ENCODE measurements around the gene TVP23B. TPM values are rescaled to one million over a fixed set of nuclear protein-coding genes. Genes with fewer than 3 reads are reported as not detected.

TVP23B gene
- polyA plus RNA-seq, 3 donors, result 42.4 to 57.6 (median 44.7) TPM

Other genes with a start within 250 kb of the TVP23B start
- not detected for gene TBC1D28, start 136.8 kb upstream of the TVP23B start, polyA plus RNA-seq (ENCODE audit: insufficient read length in 3 of 3)
- 1 to 10 TPM; 5.9 to 7.7 (median 7.4) TPM for gene FOXO3B, start 98.9 kb upstream of the TVP23B start, polyA plus RNA-seq (ENCODE audit: insufficient read length in 3 of 3)
- 1 to 10 TPM in 1 of 3 donors, under 1 TPM in 2; 0.44 to 1.6 (median 0.75) TPM for gene FBXW10, start 37.1 kb upstream of the TVP23B start, polyA plus RNA-seq (ENCODE audit: insufficient read length in 3 of 3)
- gene PRPSAP2, start 76.9 kb downstream of the TVP23B start, polyA plus RNA-seq (ENCODE audit: insufficient read length in 3 of 3), result 10 to 100 TPM; 52.2 to 60.9 (median 53.8) TPM
- gene SLC5A10, start 171.0 kb downstream of the TVP23B start, polyA plus RNA-seq (ENCODE audit: insufficient read length in 3 of 3), result under 1 TPM; 0.43 to 0.93 (median 0.55) TPM
- gene FAM83G, start 223.6 kb downstream of the TVP23B start, polyA plus RNA-seq (ENCODE audit: insufficient read length in 3 of 3), result 1 to 10 TPM; 7.5 to 9.6 (median 8.6) TPM